Astrocyte of the cerebellum (primary cell): ENCODE measurements around the gene CETN2.
"Not testable (repeated sequence)": the region's sequence is repeated elsewhere in the genome, so short reads cannot be mapped to it uniquely, and the experiment has no call there.

Source experiments
- DNase-seq: peaks from one replicate; pipeline ENCODE4 v3.0.0-alpha.2; 2011; ENCODE audit warnings: low read depth
- H3K4me3 ChIP-seq: 2 replicates; pipeline ENCODE4 v1.5.1; 2011; ENCODE audit warnings: mild to moderate bottlenecking, low read depth, low read length, moderate library complexity
- CTCF ChIP-seq: IDR thresholded peaks from 2 replicates; pipeline ENCODE4 v1.5.1; 2012; ENCODE audit warnings: low read length, low read depth, moderate library complexity, mild to moderate bottlenecking; ENCODE audit errors: missing control alignments
- in situ Hi-C: cut with HindIII; loops from 2 replicates; pipeline ENCODE4 v1.10.0; 2017; ENCODE audit warnings: low sequenced_read_pairs

Gene CETN2

GRCh38 chrX:152850465-152850864 is 19.9 kb upstream of the CETN2 start:
- H3K4me3 ChIP-seq: no peak overlapping the region

GRCh38 chrX:152847281-152847680 is 16.7 kb upstream of the CETN2 start:
- in situ Hi-C loops: loop anchor here (25.0 kb wide), 1 partner anchor 1085 kb away; no protein-coding TSS in a partner anchor
- DNase-seq: no peak
- H3K4me3 ChIP-seq: no peak overlapping the region
- no peak for TF ChIP-seq CTCF

More at GRCh38 chrX:152850465-152850864, 19.9 kb upstream of the CETN2 start:
- no peak for TF ChIP-seq CTCF
- DNase-seq: no peak
- in situ Hi-C loops: no loop called here

- DNase-seq: no peak
- in situ Hi-C loops: loop anchor here (25.0 kb wide), 1 partner anchor 1083 kb away; no protein-coding TSS in a partner anchor
- no peak for TF ChIP-seq CTCF
- no peak overlapping the region for H3K4me3 ChIP-seq
Measured at GRCh38 chrX:152845618-152846240, 15.2 kb upstream of the CETN2 start.

GRCh38 chrX:152844256-152844655 is 13.7 kb upstream of the CETN2 start:
- no peak overlapping the region for H3K4me3 ChIP-seq
- no peak for DNase-seq
- in situ Hi-C loops: loop anchor here (25.0 kb wide), 1 partner anchor 1082 kb away; no protein-coding TSS in a partner anchor
- TF ChIP-seq CTCF: no peak

- no peak for TF ChIP-seq CTCF
- in situ Hi-C loops: loop anchor here (25.0 kb wide), 1 partner anchor 1082 kb away; no protein-coding TSS in a partner anchor
- DNase-seq: no peak
- H3K4me3 ChIP-seq: no peak overlapping the region
Measured at GRCh38 chrX:152843852-152844251, 13.3 kb upstream of the CETN2 start.

GRCh38 chrX:152842772-152843338 is 12.3 kb upstream of the CETN2 start:
- H3K4me3 ChIP-seq: no peak overlapping the region
- no peak for DNase-seq
- no peak for TF ChIP-seq CTCF
- in situ Hi-C loops: loop anchor here (25.0 kb wide), 1 partner anchor 1081 kb away; no protein-coding TSS in a partner anchor

- in situ Hi-C loops: loop anchor here (25.0 kb wide), 1 partner anchor 1073 kb away; no protein-coding TSS in a partner anchor
- H3K4me3 ChIP-seq, DNase-seq: not testable (repeated sequence)
Measured at GRCh38 chrX:152835470-152835869, 4.9 kb upstream of the CETN2 start.
